Epithelial cell of proximal tubule (primary cell): ENCODE measurements around the gene FNDC8. TPM values are rescaled to one million over a fixed set of nuclear protein-coding genes. Genes with fewer than 3 reads are reported as not detected.

Experiments
- DNase-seq: peaks from one replicate; pipeline ENCODE4 v3.0.0-alpha.2; 2011; ENCODE audit warnings: low read depth
- H3K4me3 ChIP-seq: 2 replicates; pipeline ENCODE4 v1.5.1; 2011; ENCODE audit warnings: low read depth, mild to moderate bottlenecking, low read length
- total RNA-seq: library from RNA; depleted of rRNA; stranded (reverse); fragments of >200 nt; gene quantifications from 2 replicates; pipeline ENCODE4 v1.2.3, GENCODE V29; 2015
- TF ChIP-seq, protein P1 (sequence below): conservative IDR thresholded peaks from 2 replicates; pipeline ENCODE4 v1.5.1; 2012; ENCODE audit warnings: low read depth, mild to moderate bottlenecking, low read length

FNDC8 gene
- total RNA-seq, 1 donor from 2014 or later = not detected

DNA sequence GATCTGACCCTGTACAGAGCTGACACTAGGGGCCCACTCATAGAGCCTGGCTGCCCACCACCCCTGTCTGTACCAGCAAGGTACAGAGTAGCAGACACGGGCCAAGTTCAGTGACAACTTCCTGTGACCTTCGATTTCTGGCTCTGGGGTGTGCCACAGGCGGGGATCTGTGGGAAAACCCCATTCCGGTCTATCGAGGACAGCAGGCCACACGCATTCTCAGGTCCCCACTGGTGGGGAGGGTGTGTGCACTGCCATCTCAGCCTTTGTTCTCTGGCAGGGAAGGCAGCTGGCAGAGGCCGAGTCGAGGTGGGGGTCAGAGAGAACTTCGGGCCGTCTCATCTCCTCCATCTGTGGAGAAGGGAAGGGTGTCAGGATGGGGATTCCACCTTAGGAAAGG is 10.7 kb downstream of the FNDC8 start:
- H3K4me3 ChIP-seq = no peak overlapping the region
- DNase-seq = no peak
- TF ChIP-seq, protein P1, sequence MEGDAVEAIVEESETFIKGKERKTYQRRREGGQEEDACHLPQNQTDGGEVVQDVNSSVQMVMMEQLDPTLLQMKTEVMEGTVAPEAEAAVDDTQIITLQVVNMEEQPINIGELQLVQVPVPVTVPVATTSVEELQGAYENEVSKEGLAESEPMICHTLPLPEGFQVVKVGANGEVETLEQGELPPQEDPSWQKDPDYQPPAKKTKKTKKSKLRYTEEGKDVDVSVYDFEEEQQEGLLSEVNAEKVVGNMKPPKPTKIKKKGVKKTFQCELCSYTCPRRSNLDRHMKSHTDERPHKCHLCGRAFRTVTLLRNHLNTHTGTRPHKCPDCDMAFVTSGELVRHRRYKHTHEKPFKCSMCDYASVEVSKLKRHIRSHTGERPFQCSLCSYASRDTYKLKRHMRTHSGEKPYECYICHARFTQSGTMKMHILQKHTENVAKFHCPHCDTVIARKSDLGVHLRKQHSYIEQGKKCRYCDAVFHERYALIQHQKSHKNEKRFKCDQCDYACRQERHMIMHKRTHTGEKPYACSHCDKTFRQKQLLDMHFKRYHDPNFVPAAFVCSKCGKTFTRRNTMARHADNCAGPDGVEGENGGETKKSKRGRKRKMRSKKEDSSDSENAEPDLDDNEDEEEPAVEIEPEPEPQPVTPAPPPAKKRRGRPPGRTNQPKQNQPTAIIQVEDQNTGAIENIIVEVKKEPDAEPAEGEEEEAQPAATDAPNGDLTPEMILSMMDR = no peak

DNA sequence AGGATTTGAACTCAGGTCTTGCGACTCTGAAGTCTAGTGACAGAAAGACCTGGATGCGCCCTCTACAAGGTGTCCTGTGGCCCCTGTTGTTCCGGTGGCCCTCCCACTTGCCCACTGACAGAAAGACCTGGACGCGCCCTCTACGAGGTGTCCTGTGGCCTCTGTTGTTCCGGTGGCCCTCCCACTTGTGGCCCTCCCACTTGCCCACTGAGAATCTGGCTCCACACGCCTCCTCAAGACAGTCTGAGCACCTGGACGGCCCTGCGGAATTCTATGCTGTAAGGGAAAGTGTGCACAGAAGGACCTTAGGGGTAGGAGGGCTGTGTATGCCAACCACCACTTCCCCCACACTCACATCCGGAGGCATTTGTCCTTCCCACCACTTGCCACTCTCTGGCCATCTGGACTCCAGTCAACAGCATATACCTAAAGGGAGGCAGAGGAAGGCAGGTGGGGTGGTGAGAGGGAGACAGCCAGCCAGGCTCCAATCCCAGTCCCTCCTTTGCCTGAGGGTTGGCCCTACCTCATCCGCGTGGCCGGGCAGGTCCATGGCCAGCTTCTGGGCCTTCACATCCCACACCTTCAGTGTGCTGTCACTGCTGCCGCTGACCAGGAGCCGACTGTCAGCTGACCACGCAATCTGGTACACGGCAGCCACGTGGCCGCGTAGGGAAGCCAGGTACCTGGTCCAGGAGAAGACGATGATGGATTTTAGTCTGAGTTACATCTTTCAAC is 11.6 kb downstream of the FNDC8 start:
- DNase-seq = no peak
- no peak overlapping the region for H3K4me3 ChIP-seq
- TF ChIP-seq, protein P1 = no peak

DNA sequence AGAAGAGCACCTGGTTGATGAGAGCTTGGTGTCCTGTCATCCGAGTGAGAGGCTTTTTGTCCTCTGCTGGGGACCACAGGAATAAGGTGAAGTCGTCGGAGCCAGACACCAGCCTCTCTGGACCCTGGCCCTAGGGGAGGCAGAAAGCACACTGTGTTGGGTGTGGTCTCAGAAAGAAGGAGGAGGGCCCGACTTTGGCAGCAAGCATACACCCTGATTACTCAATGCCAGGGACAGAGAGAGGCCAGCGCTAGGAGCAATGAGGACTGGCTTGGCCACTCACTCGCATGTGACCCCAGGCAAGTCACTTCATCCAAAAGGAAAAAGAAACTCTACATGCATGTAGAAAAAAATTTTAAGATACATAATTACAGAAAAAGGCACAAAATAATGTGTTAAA is 13.9 kb downstream of the FNDC8 start:
- TF ChIP-seq, protein P1 = no peak
- H3K4me3 ChIP-seq = no peak overlapping the region
- DNase-seq = no peak

DNA sequence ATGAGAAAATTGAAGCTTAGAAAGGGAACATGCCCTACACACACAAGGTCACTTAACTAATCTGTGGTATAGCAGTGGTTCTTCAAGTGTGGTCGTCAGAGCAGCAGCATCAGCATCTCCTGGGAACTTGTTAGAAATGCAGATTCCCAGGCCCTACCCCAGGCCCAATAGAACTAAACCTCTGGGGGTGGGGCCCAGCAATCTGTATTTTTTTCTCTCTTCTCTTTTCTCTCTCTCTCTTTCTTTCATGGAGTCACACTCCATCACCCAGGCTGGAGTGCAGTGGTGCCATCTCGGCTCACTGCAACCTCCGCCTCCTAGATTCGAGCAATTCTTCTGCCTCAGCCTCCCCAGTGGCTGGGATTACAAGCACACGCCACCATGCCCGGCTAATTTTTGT is 16.8 kb downstream of the FNDC8 start:
- TF ChIP-seq, protein P1 = no peak
- DNase-seq = no peak
- no peak overlapping the region for H3K4me3 ChIP-seq

DNA sequence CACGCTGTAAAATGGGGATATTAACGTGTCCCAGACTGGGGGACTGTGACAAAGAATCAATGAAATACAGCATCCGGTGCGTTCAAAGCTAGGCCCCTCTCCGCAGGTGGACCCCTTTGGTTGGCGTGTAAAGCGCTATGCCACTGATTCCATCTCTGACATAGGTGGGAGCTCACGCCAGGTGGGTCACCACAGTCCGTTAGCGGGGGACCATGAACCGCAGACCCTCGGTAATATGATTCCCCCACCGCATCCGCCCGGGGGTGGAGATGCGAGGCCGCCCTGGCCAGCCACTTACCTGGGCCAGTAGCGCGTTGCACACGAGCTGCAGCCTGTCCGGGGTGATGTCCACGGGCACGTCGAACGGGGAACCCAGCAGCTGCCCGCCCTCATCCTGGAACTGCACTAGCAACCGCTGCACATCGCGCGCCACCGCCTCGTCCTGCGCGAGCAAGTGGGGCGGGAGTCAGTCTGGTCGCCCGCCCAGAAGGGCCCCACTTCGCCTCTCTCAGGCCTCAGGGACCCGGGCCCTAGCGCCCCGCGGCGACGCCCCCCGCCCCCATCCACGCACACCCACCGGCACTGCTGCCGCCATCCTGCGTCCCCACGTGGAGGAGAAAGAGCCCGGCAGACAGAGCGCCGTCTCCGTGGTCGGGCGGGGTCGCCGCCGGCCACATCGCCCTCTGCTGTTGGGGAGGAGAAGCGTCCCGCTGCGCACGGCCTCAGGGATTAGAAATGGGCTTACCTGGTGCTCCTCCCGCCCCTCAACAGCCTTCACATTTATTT is 20.5 kb downstream of the FNDC8 start, which contains the start of gene NLE1:
Gene NLE1 (minus strand): TSS at position 623 of the 786 bp plus-strand sequence. CDS start 28 bp downstream, at position 595.
- DNase-seq = peak; percentile 3
- TF ChIP-seq, protein P1 = peak; percentile 70

DNA sequence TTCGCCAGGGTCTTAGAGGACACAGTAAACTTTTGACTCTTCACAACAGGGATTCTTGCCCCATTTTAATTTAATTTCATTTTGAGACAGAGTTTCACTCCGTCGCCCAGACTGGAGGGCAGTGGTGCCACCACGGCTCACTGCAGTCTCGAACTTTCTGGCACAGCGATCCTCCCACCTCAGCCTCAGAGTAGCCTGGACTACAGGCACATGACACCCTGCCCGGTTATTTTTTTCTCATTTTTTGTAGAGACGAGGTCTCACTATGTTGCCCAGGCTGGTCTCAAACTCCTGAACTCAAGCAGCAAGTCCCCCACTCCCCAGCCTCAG is 21.0 kb downstream of the FNDC8 start:
- DNase-seq = no peak
- peak overlapping the region; percentile 98 for H3K4me3 ChIP-seq
- TF ChIP-seq, protein P1 = no peak

More for the DNA sequence above, 20.5 kb downstream of the FNDC8 start, which contains the start of gene NLE1:
- H3K4me3 ChIP-seq = peak within 1 kb of the TSS; percentile 98
